Neutrophil (primary cell): ENCODE results near the gene ADCY3.

Source experiments
- H3K27ac ChIP-seq: fragments of 200-600 bp; sonication (generic); 2 replicates; pipeline ENCODE4 v1.5.1; 2016; ENCODE audit warnings: mild to moderate bottlenecking, moderate library complexity
- H3K27me3 ChIP-seq: fragments of 200-600 bp; sonication (generic); 2 replicates; pipeline ENCODE4 v1.6.0; 2016; ENCODE audit warnings: mild to moderate bottlenecking
- H3K36me3 ChIP-seq: fragments of 200-600 bp; sonication (generic); 2 replicates; pipeline ENCODE4 v1.5.1; 2017
- H3K4me1 ChIP-seq, 2 experiments: fragments of 200-600 bp in 1 of 2; sonication (generic) in 1 of 2; 1 replicate in 1 of 2; 2 replicates in 1 of 2; pipeline versions ENCODE4 v1.5.1 to v1.6.1; 2013 to 2016; ENCODE audit warnings: low read depth in 1 of 2, low read length in 1 of 2, mild to moderate bottlenecking in 1 of 2, moderate library complexity in 1 of 2; ENCODE audit not compliant: control insufficient read depth in 1 of 2, insufficient read depth in 1 of 2
- H3K4me3 ChIP-seq, 2 experiments: fragments of 200-600 bp in 1 of 2; sonication (generic) in 1 of 2; 1 replicate in 1 of 2; 2 replicates in 1 of 2; pipeline ENCODE4 v1.5.1; 2013 to 2016; ENCODE audit warnings: low read depth in 1 of 2, low read length in 1 of 2, mild to moderate bottlenecking in 1 of 2, moderate library complexity in 1 of 2
- H3K9me3 ChIP-seq: fragments of 200-600 bp; sonication (generic); 2 replicates; pipeline ENCODE4 v1.5.1; 2016
- CTCF ChIP-seq: fragments of 200-600 bp; sonication (generic); IDR thresholded peaks from 2 replicates; pipeline ENCODE4 v1.5.1; 2016; ENCODE audit warnings: antibody characterized with exemption

ADCY3 gene

GRCh38 chr2:24957976-24958375 lies 37.9 kb upstream of the ADCY3 start:
- Histone ChIP-seq H3K4me3 (no peak overlapping the region), H3K27me3 (no peaks in the 10 kb centered on the region), H3K36me3 (peaks cover 35% of the 10 kb centered on the region), H3K27ac (no peak overlapping the region), H3K9me3 (no peaks in the 10 kb centered on the region), H3K4me1 (no peaks in the 10 kb centered on the region)
- no peak for TF ChIP-seq CTCF

- Histone ChIP-seq H3K4me3 (no peak overlapping the region), H3K27me3 (no peaks in the 10 kb centered on the region), H3K4me1 (no peaks in the 10 kb centered on the region), H3K9me3 (no peaks in the 10 kb centered on the region), H3K36me3 (peaks cover 35% of the 10 kb centered on the region), H3K27ac (no peak overlapping the region)
- TF ChIP-seq CTCF, result no peak
Measured at GRCh38 chr2:24957221-24957620, 37.2 kb upstream of the ADCY3 start.

GRCh38 chr2:24955921-24956320 lies 35.9 kb upstream of the ADCY3 start:
- no peak for TF ChIP-seq CTCF
- no peaks in the 10 kb centered on the region for H3K4me1 ChIP-seq
- no peaks in the 10 kb centered on the region for H3K27me3 ChIP-seq
- no peak overlapping the region for H3K27ac ChIP-seq
- H3K36me3 ChIP-seq, result peaks cover 40% of the 10 kb centered on the region
- H3K4me3 ChIP-seq, result no peak overlapping the region
- no peaks in the 10 kb centered on the region for H3K9me3 ChIP-seq

GRCh38 chr2:24955232-24955631 lies 35.2 kb upstream of the ADCY3 start:
- no peak overlapping the region for H3K27ac ChIP-seq
- no peak for TF ChIP-seq CTCF
- H3K9me3 ChIP-seq, result no peaks in the 10 kb centered on the region
- no peaks in the 10 kb centered on the region for H3K4me1 ChIP-seq
- no peak overlapping the region for H3K4me3 ChIP-seq
- H3K36me3 ChIP-seq, result peaks cover 46% of the 10 kb centered on the region
- H3K27me3 ChIP-seq, result no peaks in the 10 kb centered on the region

GRCh38 chr2:24950102-24950501 lies 30.1 kb upstream of the ADCY3 start:
- H3K36me3 ChIP-seq, result peaks cover 40% of the 10 kb centered on the region

More at GRCh38 chr2:24950102-24950501, 30.1 kb upstream of the ADCY3 start:
- no peak for TF ChIP-seq CTCF
- Histone ChIP-seq H3K9me3 (no peaks in the 10 kb centered on the region), H3K4me3 (no peak overlapping the region), H3K27me3 (no peaks in the 10 kb centered on the region), H3K27ac (no peak overlapping the region), H3K4me1 (no peaks in the 10 kb centered on the region)
